HCT116 (cell line): ENCODE measurements around the gene SNX1. TPM values are rescaled to one million over a fixed set of nuclear protein-coding genes. Genes with fewer than 3 reads are reported as not detected.

ENCODE experiments used
- ATAC-seq: fragments of 200-7000 bp; cut with Tn5 transposase; 2 replicates; pipeline ENCODE4 v1.9.1; 2020; ENCODE audit warnings: mild to moderate bottlenecking, moderate library complexity
- BruUV-seq: library from RNA; stranded (reverse); fragments of 400-500 nt; replicated peaks from 2 replicates; lab custom pipeline; 2021; lab: Mats Ljungman, UMichigan
- CTCF ChIA-PET: fragments of 300-600 bp; sonication (Branson Sonifier 250); formaldehyde crosslinking; loops from one replicate; lab custom pipeline; 2021; ENCODE audit warnings: antibody characterized with exemption; lab: Charles Lee
- POLR2A ChIA-PET: fragments of 300-600, 350-600 bp; sonication (Branson Sonifier 250); formaldehyde crosslinking; loops from one replicate; lab custom pipeline; 2021; ENCODE audit warnings: antibody characterized with exemption; lab: Charles Lee
- RAD21 ChIA-PET, 2 experiments: fragments of 300-600 bp; sonication (Branson Sonifier 250); formaldehyde crosslinking; loops; one replicate each; lab custom pipeline; 2023; ENCODE audit warnings: low total read pairs in 2 of 2; ENCODE audit not compliant: uncharacterized antibody in 2 of 2, unreplicated experiment in 2 of 2, low non-redundant PET in 1 of 2; lab: Charles Lee
- DNase-seq: peaks from one replicate; pipeline ENCODE4 v3.0.0-alpha.2; 2010; ENCODE audit warnings: low read depth, low spot score
- H2AFZ ChIP-seq: fragments of 200-600 bp; shearing (Covaris generic), sonication (generic); 2 replicates; pipeline ENCODE4 v1.6.1; 2017; ENCODE audit warnings: low read depth, mixed run types, mixed read lengths, antibody characterized with exemption, low read length; ENCODE audit not compliant: poor library complexity, severe bottlenecking
- H3K27ac ChIP-seq: 2 replicates; pipeline ENCODE4 v1.5.1; 2012; ENCODE audit warnings: low read depth, low read length
- H3K27me3 ChIP-seq: fragments of 200-600 bp; sonication (generic); 2 replicates; pipeline ENCODE4 v1.6.1; 2016; ENCODE audit warnings: mixed run types, low read length, mixed read lengths; ENCODE audit not compliant: insufficient read depth
- H3K36me3 ChIP-seq, 2 experiments: fragments of 200-500 bp in 1 of 2; fragments of 200-600 bp in 1 of 2; sonication (Bioruptor generic) in 1 of 2; sonication (generic) in 1 of 2; 2 replicates each; pipeline versions ENCODE4 v1.5.1 to v1.6.1; 2014 to 2016; ENCODE audit warnings: low read length in 2 of 2, inconsistent platforms in 1 of 2, mixed read lengths in 1 of 2, mixed run types in 1 of 2; ENCODE audit not compliant: insufficient read depth in 2 of 2, control insufficient read depth in 1 of 2
- H3K4me1 ChIP-seq, 2 experiments: fragments of 200-600 bp in 1 of 2; sonication (generic) in 1 of 2; 2 replicates each; pipeline versions ENCODE4 v1.5.1 to v1.6.1; 2012 to 2017; ENCODE audit warnings: low read length in 2 of 2, inconsistent platforms in 1 of 2, mild to moderate bottlenecking in 1 of 2, mixed read lengths in 1 of 2, mixed run types in 1 of 2, moderate library complexity in 1 of 2; ENCODE audit not compliant: insufficient read depth in 2 of 2, control insufficient read depth in 1 of 2
- H3K4me2 ChIP-seq: fragments of 200-600 bp; sonication (generic); 2 replicates; pipeline ENCODE4 v1.6.1; 2017; ENCODE audit warnings: mixed run types, low read length, mixed read lengths
- H3K4me3 ChIP-seq, 2 experiments: fragments of 200-600 bp in 1 of 2; sonication (generic) in 1 of 2; replicated peaks in 1 of 2; 2 replicates each; pipeline ENCODE4 v1.5.1; 2011 to 2016; ENCODE audit warnings: low read length in 2 of 2, control low read depth in 1 of 2, low read depth in 1 of 2, mild to moderate bottlenecking in 1 of 2, mixed read lengths in 1 of 2, mixed run types in 1 of 2
- H3K79me2 ChIP-seq: fragments of 200-600 bp; sonication (generic); 2 replicates; pipeline ENCODE4 v1.6.1; 2017; ENCODE audit warnings: mild to moderate bottlenecking, mixed run types, low read length, moderate library complexity, mixed read lengths; ENCODE audit not compliant: insufficient read depth
- H3K9ac ChIP-seq: fragments of 200-600 bp; sonication (generic); 2 replicates; pipeline ENCODE4 v1.6.1; 2016; ENCODE audit warnings: low read length, mixed read lengths
- H3K9me2 ChIP-seq: fragments of 200-600 bp; sonication (generic), shearing (Covaris generic); 2 replicates; pipeline ENCODE4 v1.6.1; 2017; ENCODE audit warnings: mixed run types, mild to moderate bottlenecking, moderate library complexity; ENCODE audit not compliant: insufficient read depth
- H3K9me3 ChIP-seq, 2 experiments: fragments of 200-500 bp in 1 of 2; fragments of 200-600 bp in 1 of 2; sonication (Bioruptor generic) in 1 of 2; sonication (generic) in 1 of 2; 2 replicates each; pipeline ENCODE4 v1.6.1; 2014 to 2017; ENCODE audit warnings: low read length in 2 of 2, mixed read lengths in 2 of 2, inconsistent platforms in 1 of 2, low read depth in 1 of 2, mild to moderate bottlenecking in 1 of 2, mixed run types in 1 of 2, moderate library complexity in 1 of 2; ENCODE audit not compliant: control insufficient read depth in 1 of 2, insufficient read depth in 1 of 2
- H4K20me1 ChIP-seq: fragments of 200-600 bp; sonication (generic), shearing (Covaris generic); 2 replicates; pipeline ENCODE4 v1.6.1; 2017; ENCODE audit warnings: mixed run types, mild to moderate bottlenecking, moderate library complexity; ENCODE audit not compliant: insufficient read depth
- CTCF ChIP-seq, 3 experiments: fragments of 200-600 bp in 1 of 3; sonication (generic) in 1 of 3; IDR thresholded peaks in 2 of 3; conservative IDR thresholded peaks in 1 of 3; 2 replicates each; pipeline ENCODE4 v1.5.1; 2012 to 2017; ENCODE audit warnings: low read depth in 2 of 3, low read length in 2 of 3, antibody characterized with exemption in 1 of 3, borderline replicate concordance in 1 of 3, control low read depth in 1 of 3, mild to moderate bottlenecking in 1 of 3, mixed read lengths in 1 of 3, mixed run types in 1 of 3, moderate library complexity in 1 of 3; ENCODE audit not compliant: insufficient read depth in 1 of 3
- ELF1 ChIP-seq: IDR thresholded peaks from 2 replicates; pipeline ENCODE4 v1.6.1; 2012; ENCODE audit warnings: low read depth, borderline replicate concordance
- FOSL1 ChIP-seq: IDR thresholded peaks from 2 replicates; pipeline ENCODE4 v1.6.1; 2012; ENCODE audit warnings: low read depth
- POLR2AphosphoS5 ChIP-seq: IDR thresholded peaks from 2 replicates; pipeline ENCODE4 v1.6.1; 2011; ENCODE audit warnings: mild to moderate bottlenecking, low read depth, low read length, moderate library complexity
- RAD21 ChIP-seq: IDR thresholded peaks from 2 replicates; pipeline ENCODE4 v1.6.1; 2012; ENCODE audit warnings: low read depth, mild to moderate bottlenecking
- SRF ChIP-seq: IDR thresholded peaks from 2 replicates; pipeline ENCODE4 v1.6.1; 2012; ENCODE audit warnings: low read depth
- TCF7L2 ChIP-seq: IDR thresholded peaks from 2 replicates; pipeline ENCODE4 v1.7.0; 2011; ENCODE audit warnings: borderline replicate concordance, inconsistent platforms; ENCODE audit not compliant: insufficient read depth, insufficient read length; ENCODE audit errors: extremely low read depth
- YY1 ChIP-seq: IDR thresholded peaks from 2 replicates; pipeline ENCODE4 v1.6.1; 2011; ENCODE audit warnings: low read length, low read depth, moderate library complexity, mild to moderate bottlenecking; ENCODE audit not compliant: insufficient replicate concordance; ENCODE audit errors: extremely low read depth
- ZBTB33 ChIP-seq: IDR thresholded peaks from 2 replicates; pipeline ENCODE4 v1.6.1; 2011; ENCODE audit warnings: mild to moderate bottlenecking, low read length, moderate library complexity; ENCODE audit not compliant: insufficient replicate concordance; ENCODE audit errors: extremely low read depth
- ZFX ChIP-seq: fragments of 450-650 bp; IDR thresholded peaks from 2 replicates; pipeline ENCODE4 v1.6.1; 2017
- ZNF274 ChIP-seq: fragments of 200-500 bp; sonication (Bioruptor generic); IDR thresholded peaks from 2 replicates; pipeline ENCODE4 v1.6.1; 2014; ENCODE audit warnings: mild to moderate bottlenecking, low read depth, low read length, inconsistent platforms
- intact Hi-C: fragments of 100-400 bp; cut with micrococcal nuclease; formaldehyde crosslinking; loops from 2 replicates; pipeline ENCODE4 v1.10.0; 2022
- total RNA-seq: library from RNA; stranded (reverse); gene quantifications from one replicate; pipeline ENCODE4 v1.2.1, GENCODE V29; 2021; ENCODE audit not compliant: unreplicated experiment

The SNX1 gene
- total RNA-seq, 1 experiment from 2014 or later, result 91.9 TPM

GRCh38 chr15:64060716-64061115, 35.1 kb upstream of the SNX1 start:
- DNase-seq (no peak), ATAC-seq (no peak)
- CTCF ChIA-PET, result no interaction called here
- H3K9ac ChIP-seq, result no peak overlapping the region
- POLR2A ChIA-PET, result no interaction called here
- no peaks in the 10 kb centered on the region for H3K79me2 ChIP-seq
- no peaks in the 10 kb centered on the region for H4K20me1 ChIP-seq
- TF ChIP-seq YY1 (no peak), ELF1 (no peak), POLR2AphosphoS5 (no peak), TCF7L2 (no peak), RAD21 (no peak)
- H2AFZ ChIP-seq, result no peak overlapping the region
- no peak overlapping the region for H3K4me3 ChIP-seq
- no peak overlapping the region for H3K27ac ChIP-seq
- intact Hi-C loops, result no loop called here
- H3K4me1 ChIP-seq, result no peaks in the 10 kb centered on the region
- no peaks in the 10 kb centered on the region for H3K36me3 ChIP-seq
- RAD21 ChIA-PET, result no interaction called here
- no peaks in the 10 kb centered on the region for H3K9me3 ChIP-seq
- no TSS peak for BruUV-seq
- no peaks in the 10 kb centered on the region for H3K9me2 ChIP-seq
- no peaks in the 10 kb centered on the region for H3K27me3 ChIP-seq
- H3K4me2 ChIP-seq, result no peak overlapping the region

- POLR2A ChIA-PET, result no interaction called here
- no TSS peak for BruUV-seq
- no peak for ATAC-seq
Observed at GRCh38 chr15:64066451-64066850, 29.3 kb upstream of the SNX1 start.

More at GRCh38 chr15:64066451-64066850, 29.3 kb upstream of the SNX1 start:
- Histone ChIP-seq H3K4me2 (no peak overlapping the region), H3K9me3 (no peaks in the 10 kb centered on the region), H3K36me3 (peaks cover 0 to under 1% of the 10 kb centered on the region in 2 experiments; a peak in 1 of 4 replicates), H2AFZ (no peak overlapping the region), H3K27ac (no peak overlapping the region), H3K9me2 (no peaks in the 10 kb centered on the region), H3K4me1 (peaks cover 0 to 7% of the 10 kb centered on the region in 2 experiments; a peak in 1 of 4 replicates), H3K79me2 (no peaks in the 10 kb centered on the region), H3K4me3 (no peak overlapping the region), H4K20me1 (no peaks in the 10 kb centered on the region), H3K9ac (no peak overlapping the region), H3K27me3 (no peaks in the 10 kb centered on the region)
- no peak for DNase-seq
- ChIA-PET RAD21 (interaction anchor here in 1 of 2 experiments (1.9 kb wide), 1 partner anchor 456 kb away, joined by 7 read pairs; no protein-coding TSS in a partner anchor), CTCF (interaction anchor here (2.6 to 5.7 kb wide), 3 partner anchors 313 to 600 kb away, joined by 13 to 69 read pairs (median 49); no protein-coding TSS in a partner anchor)
- intact Hi-C loops, result loop anchor here (2.0 to 5.0 kb wide), 2 partner anchors 234 to 600 kb away; partner anchors contain the start of gene HERC1
- TF ChIP-seq SRF (no peak), YY1 (no peak), FOSL1 (no peak), ZNF274 (no peak), RAD21 (no peak), ZFX (no peak), ZBTB33 (no peak), CTCF (IDR thresholded peaks at IDR 0.05 in 2 of 3, conservative IDR thresholded peaks at IDR 0.05 in 1 of 3; ENCODE audit: borderline replicate concordance in 1 of 3, insufficient read depth in 1 of 3, low read depth in 2 of 3, low read length in 2 of 3) (no peak)
